Stimulated activated CD4-positive, alpha-beta T cell treated with anti-CD3 and anti-CD28 coated beads, Interleukin-15, amount 100 ng/mL, for 48 hours (primary cell): ENCODE data around the gene UBE3B.
A peak's percentile ranks its signal among the peaks of the same experiment; 100 is the strongest.

ENCODE experiments used
- DNase-seq, 2 donors: peaks; one replicate each; pipeline ENCODE4 v3.0.0-alpha.2; 2020; ENCODE audit warnings: low read depth in 2 of 2

The UBE3B gene

DNA sequence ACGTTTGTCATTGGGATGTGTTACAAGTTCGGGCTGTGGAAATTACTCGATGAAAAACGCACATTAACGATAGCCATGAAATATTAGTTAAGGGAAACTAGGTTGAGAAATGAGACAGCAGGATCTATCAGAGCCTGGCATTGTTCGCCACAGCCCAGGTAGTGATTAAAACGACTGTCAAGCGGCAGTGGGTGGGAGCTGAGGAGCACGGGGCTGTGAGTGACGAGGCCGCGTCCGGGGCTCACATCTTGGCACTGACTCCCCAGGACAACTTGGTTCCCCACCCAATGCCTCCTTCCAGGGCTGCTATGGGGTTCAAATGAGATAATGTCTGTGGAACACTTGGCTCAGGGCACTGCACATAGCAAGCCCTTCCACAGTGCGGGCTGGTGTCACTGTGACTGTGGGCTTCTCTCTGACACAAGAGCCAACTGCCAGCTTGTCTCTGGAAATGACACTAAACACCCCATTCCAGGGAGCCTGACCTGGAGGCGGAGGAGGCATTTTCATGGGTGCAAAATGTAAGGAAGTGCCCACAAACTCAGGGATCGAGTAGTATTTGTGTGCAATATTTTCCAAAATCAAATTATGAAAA is 76.6 kb downstream of the UBE3B start:
- no peak for DNase-seq

GRCh38 chr12:109554761-109555160 is 77.3 kb downstream of the UBE3B start:
- DNase-seq, result no peak

DNA sequence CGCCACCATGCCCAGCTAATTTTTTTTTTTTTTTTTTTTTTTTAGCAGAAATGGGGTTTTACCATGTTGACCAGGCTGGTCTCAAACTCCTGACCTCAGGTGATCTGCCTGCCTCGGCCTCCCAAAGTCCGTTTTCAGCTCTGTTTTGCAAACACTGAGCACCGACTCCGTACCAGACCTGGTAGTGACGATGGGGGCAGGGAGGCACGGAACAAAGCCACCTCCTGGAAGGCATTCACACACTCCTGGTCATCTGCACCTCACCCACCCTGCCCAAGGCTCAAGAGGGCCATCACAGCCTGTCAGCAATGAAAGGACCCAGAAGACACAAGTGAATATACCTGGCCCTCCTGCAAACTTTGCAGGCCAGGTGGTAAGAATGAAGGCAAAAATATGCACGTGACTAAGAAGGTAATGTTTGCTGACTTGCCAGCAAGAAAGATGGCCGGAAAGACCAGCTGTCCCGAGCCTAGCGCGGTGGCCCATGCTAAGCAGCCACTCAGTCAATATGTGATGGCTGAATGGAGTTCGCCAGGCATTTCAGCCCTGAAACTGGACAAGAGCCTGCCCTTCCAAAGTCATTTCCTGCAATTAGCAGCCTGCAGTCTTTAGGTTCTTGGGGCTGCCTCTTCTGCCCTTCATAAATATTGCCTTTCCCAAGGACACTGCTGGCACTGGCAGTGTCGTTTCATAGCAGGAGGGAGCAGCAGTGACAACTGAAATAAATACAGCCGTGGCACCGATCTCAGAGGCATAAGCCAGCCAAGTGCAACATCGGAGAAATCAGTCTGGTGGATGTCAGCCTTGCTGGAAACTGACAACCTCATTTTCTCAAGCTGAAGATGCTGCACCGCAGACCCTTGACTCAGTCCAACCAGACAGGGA is 78.2 kb downstream of the UBE3B start:
- DNase-seq, result no peak

DNA sequence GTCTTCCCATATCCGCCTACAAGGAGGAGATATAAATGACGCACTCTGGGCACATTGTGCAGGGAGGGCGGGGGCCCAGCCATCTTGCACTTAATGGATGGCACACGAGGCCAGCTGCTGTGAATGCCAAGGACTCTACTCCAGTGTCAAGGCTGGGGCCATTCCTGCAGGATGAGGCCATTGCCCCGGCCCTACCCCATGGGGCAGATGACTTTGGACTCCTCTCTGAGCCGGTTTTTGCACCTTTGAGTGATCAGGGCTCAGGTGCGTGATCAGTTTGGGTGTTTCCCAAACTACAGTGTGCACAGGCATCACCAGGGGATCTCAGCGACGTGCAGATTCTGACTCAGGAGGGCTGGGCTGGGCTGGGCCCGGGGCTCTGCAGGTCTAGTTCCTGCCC is 79.8 kb downstream of the UBE3B start:
- DNase-seq, result no peak

DNA sequence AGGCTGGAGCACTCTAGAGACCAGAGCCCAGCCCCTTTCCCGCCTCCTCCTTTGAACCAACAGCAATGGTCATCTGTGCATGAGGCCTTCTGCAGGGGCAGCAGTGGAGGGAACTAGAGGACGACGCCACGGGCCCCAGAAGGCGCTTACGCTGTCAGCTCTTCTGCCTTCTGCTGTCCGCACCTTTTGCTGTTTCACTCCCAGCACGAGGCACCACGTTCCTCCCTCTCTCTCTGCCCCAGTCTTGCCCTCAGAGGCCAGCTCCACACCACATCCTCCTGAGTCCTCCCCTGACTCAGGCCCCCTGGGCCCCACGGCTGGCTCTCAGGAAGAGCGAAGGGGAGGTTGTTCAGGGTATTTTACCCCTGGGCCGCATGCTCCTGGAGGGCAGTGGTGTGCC is 80.4 kb downstream of the UBE3B start:
- no peak for DNase-seq

GRCh38 chr12:109558374-109559199 is 81.2 kb downstream of the UBE3B start:
- DNase-seq, result no peak

- no peak for DNase-seq
Measured at GRCh38 chr12:109559200-109559505, 81.7 kb downstream of the UBE3B start.

DNA sequence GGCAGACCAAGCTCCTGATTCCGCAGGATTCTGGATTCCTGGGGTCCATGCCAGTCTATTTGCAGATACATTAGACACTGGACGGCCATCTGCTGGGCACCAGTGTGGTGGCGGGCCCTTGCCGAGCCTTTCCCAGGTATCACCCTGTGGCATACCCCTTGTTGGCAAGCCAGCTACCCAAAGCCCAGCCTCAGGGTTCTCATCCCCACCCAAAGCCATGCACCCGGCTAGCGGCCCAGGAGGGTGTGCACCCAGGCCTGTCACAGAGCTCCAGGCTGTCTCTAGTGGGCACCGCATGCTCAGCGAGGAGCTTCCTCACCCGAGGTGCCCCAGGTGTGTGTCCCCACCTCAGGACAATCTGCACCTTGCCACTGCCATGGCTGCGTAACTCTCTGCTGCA is 82.2 kb downstream of the UBE3B start:
- no peak for DNase-seq

- no peak for DNase-seq
Measured at GRCh38 chr12:109560867-109561710, 83.7 kb downstream of the UBE3B start.

- DNase-seq, result no peak
Measured at GRCh38 chr12:109561711-109562030, 84.2 kb downstream of the UBE3B start.

GRCh38 chr12:109562871-109563270 is 85.4 kb downstream of the UBE3B start:
- no peak for DNase-seq

- DNase-seq, result no peak
Measured at GRCh38 chr12:109563291-109564284, 86.2 kb downstream of the UBE3B start.

DNA sequence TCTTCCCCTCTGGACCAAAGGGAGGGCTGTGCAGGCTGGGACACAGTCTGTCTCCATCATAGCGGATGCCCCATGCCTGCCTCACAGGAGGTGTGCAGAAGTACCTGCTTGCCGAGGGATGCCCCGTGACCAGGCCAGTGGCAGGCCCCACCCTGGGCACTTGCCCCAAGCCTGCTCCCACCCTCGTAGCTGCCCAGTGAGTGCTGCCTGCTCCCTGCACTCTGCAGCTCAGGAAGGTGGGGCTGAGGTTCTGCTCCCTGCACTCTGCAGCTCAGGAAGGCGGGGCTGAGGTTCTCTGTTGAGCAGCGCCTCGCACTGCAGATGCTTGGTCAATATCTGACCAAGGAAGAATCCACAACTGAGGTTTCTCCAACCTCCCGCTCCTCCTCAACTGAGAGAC is 89.0 kb downstream of the UBE3B start:
- no peak for DNase-seq

GRCh38 chr12:109567296-109567695 is 89.9 kb downstream of the UBE3B start:
- DNase-seq, result no peak

DNA sequence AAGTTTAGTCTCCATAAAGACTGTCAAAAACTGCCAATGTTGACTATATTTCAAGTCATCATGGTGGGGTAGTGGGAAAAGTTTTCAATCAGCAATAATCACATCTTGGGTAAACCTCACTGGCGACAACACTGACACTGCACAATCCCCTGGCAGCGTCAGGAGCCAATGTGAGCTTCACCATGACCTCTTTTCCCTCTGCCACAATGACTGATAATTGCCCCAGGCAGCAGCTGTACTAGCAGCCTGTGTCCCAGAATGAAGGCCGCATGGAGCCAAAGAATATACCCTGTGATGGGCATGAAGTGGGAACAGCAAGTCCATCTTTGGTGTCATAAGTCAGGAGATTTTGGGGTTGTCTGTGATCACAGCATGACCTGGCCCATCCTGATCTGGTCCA is 90.5 kb downstream of the UBE3B start:
- DNase-seq, result no peak

GRCh38 chr12:109568486-109568885 is 91.1 kb downstream of the UBE3B start:
- DNase-seq, result no peak

GRCh38 chr12:109571773-109572505 is 94.5 kb downstream of the UBE3B start:
- DNase-seq, result no peak

DNA sequence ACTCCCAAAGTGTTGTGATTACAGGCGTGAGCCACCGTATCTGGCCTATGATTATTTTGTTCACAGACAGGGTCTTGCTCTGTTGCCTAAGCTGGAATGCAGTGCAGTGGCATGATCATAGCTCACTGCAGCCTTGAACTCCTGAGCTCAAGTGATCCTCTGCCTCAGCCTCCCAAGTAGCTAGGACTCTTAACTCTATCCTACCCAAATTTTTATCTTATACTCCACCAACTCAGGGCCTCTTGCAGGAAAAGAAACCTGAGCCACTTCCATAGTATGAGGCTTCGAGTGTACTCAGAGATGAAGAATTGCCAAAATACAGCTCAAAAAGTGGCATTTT is 95.0 kb downstream of the UBE3B start:
- no peak for DNase-seq

DNA sequence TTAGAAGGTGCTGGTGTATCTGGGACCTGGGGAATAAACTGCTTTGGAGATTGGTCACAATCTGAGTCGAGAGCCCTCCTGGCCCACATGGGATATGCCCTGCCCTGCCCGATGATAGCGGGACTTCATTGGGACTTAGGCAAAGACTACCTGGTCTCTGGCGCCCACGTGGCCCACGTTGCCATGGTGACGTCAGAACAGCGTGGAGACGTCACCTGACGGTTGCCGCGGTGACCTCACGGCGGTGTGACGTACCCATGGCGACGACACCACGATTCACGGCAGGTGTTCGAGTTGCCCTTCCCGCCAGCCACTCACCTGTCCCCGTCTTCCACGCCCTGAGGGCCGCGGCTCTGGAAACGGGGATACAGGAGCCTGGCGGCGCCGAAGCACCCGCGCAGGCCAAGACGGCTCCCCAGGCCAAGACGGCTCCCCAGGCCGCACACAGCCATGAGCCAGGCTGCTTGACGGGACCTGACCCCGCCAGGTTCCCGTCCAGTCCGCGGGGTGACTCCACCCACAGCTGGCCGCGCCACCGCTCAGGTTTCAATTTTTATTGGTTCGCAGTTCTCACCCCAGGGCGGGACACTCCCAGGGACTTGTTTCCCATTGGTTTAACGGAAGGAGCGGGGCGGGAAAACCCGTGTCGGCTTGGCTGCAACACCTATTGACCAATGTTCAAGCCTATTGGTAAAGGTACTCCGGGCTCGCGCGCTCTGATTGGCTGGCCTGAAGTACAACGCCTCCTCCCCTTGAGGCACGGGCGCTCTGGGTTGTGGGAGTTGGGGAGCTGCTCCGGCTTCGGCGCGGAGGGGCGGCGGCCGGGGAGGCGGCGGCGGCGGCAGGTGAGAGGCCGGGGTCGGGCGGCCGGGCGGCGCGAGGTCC is 95.8 kb downstream of the UBE3B start, which contains the start of the genes MMAB and MVK:
Gene MMAB, minus strand, starts transcription at position 476 of the 885 bp plus-strand sequence. Its CDS starts 24 bp downstream, at position 452.
Gene MVK, plus strand, starts transcription at position 766 of the 885 bp plus-strand sequence. CDS start 1,029 bp downstream, outside the sequence.
- peak; percentile 97 to 99 for DNase-seq
